D341Med (cell line): Measurements from ENCODE around the gene SLC48A1.
"Not testable (repeated sequence)": the region's sequence is repeated elsewhere in the genome, so short reads cannot be mapped to it uniquely, and the experiment has no call there.

Source experiments
- DNase-seq: peaks from one replicate; pipeline ENCODE4 v3.0.0; 2012; ENCODE audit warnings: low spot score

Gene SLC48A1

GRCh38 chr12:47791351-47791746 lies 18.3 kb downstream of the SLC48A1 start:
- DNase-seq = no peak

GRCh38 chr12:47791874-47792273 lies 18.8 kb downstream of the SLC48A1 start:
- no peak for DNase-seq

- DNase-seq = no peak
Measured at GRCh38 chr12:47793015-47793681, 20.1 kb downstream of the SLC48A1 start.

GRCh38 chr12:47794679-47795078 lies 21.6 kb downstream of the SLC48A1 start:
- no peak for DNase-seq

GRCh38 chr12:47795121-47795813 lies 22.2 kb downstream of the SLC48A1 start:
- DNase-seq = no peak

- DNase-seq = no peak
Measured at GRCh38 chr12:47795814-47796411, 22.9 kb downstream of the SLC48A1 start.

GRCh38 chr12:47797441-47797840 lies 24.4 kb downstream of the SLC48A1 start:
- peak; percentile 64 for DNase-seq

GRCh38 chr12:47798382-47798948 lies 25.4 kb downstream of the SLC48A1 start:
- DNase-seq = no peak

- no peak for DNase-seq
Measured at GRCh38 chr12:47799357-47799955, 26.4 kb downstream of the SLC48A1 start.

GRCh38 chr12:47800582-47800981 lies 27.5 kb downstream of the SLC48A1 start:
- DNase-seq = no peak

GRCh38 chr12:47801170-47801903 lies 28.3 kb downstream of the SLC48A1 start:
- no peak for DNase-seq

GRCh38 chr12:47801904-47802246 lies 28.8 kb downstream of the SLC48A1 start:
- no peak for DNase-seq

GRCh38 chr12:47802312-47802711 lies 29.3 kb downstream of the SLC48A1 start:
- no peak for DNase-seq

GRCh38 chr12:47803191-47803875 lies 30.3 kb downstream of the SLC48A1 start:
- no peak for DNase-seq

GRCh38 chr12:47804171-47804570 lies 31.1 kb downstream of the SLC48A1 start:
- no peak for DNase-seq

- no peak for DNase-seq
Measured at GRCh38 chr12:47805417-47805816, 32.4 kb downstream of the SLC48A1 start.

GRCh38 chr12:47807338-47807737 lies 34.3 kb downstream of the SLC48A1 start:
- DNase-seq = no peak

- no peak for DNase-seq
Measured at GRCh38 chr12:47808050-47808449, 35.0 kb downstream of the SLC48A1 start.

- DNase-seq = no peak
Measured at GRCh38 chr12:47808574-47809365, 35.7 kb downstream of the SLC48A1 start.

GRCh38 chr12:47809518-47809917 lies 36.5 kb downstream of the SLC48A1 start:
- DNase-seq = not testable (repeated sequence)

- no peak for DNase-seq
Measured at GRCh38 chr12:47811072-47811396, 38.0 kb downstream of the SLC48A1 start.
